Liver (tissue), 9 donors: ENCODE data around the gene BTBD7. TPM values are rescaled to one million over a fixed set of nuclear protein-coding genes. Genes with fewer than 3 reads are reported as not detected.

Source experiments
- DNase-seq: peaks from one replicate; pipeline ENCODE4 v3.0.0-alpha.2; 2017; ENCODE audit warnings: low spot score
- H3K27ac ChIP-seq, 2 donors: one replicate each; pipeline ENCODE4 v1.7.0; 2013; ENCODE audit warnings: inconsistent platforms in 2 of 2, low read length in 2 of 2, control low read depth in 1 of 2, low read depth in 1 of 2, mild to moderate bottlenecking in 1 of 2
- H3K27me3 ChIP-seq, 4 donors: one replicate each; pipeline versions ENCODE4 v1.6.1 to v1.7.0; 2013; ENCODE audit warnings: low read length in 3 of 4, inconsistent platforms in 1 of 4, mild to moderate bottlenecking in 1 of 4, moderate library complexity in 1 of 4; ENCODE audit not compliant: control insufficient read depth in 4 of 4, insufficient read depth in 4 of 4
- H3K36me3 ChIP-seq, 4 donors: one replicate each; pipeline versions ENCODE4 v1.6.1 to v1.7.0; 2013; ENCODE audit warnings: low read length in 3 of 4, mild to moderate bottlenecking in 3 of 4, low read depth in 1 of 4, moderate library complexity in 1 of 4; ENCODE audit not compliant: control insufficient read depth in 4 of 4, insufficient read depth in 3 of 4
- H3K4me1 ChIP-seq, 4 donors: one replicate each; pipeline versions ENCODE4 v1.6.1 to v1.7.0; 2013; ENCODE audit warnings: low read length in 3 of 4, mild to moderate bottlenecking in 3 of 4, moderate library complexity in 1 of 4; ENCODE audit not compliant: control insufficient read depth in 4 of 4, insufficient read depth in 4 of 4
- H3K4me3 ChIP-seq, 3 donors: one replicate each; pipeline versions ENCODE4 v1.6.1 to v1.7.0; 2013; ENCODE audit warnings: low read length in 3 of 3, control low read depth in 1 of 3, low read depth in 1 of 3, mild to moderate bottlenecking in 1 of 3
- H3K9ac ChIP-seq, 2 donors: one replicate each; pipeline ENCODE4 v1.7.0; 2013; ENCODE audit warnings: low read length in 2 of 2, mild to moderate bottlenecking in 2 of 2, moderate library complexity in 2 of 2, control low read depth in 1 of 2, low read depth in 1 of 2
- H3K9me3 ChIP-seq, 4 donors: one replicate each; pipeline versions ENCODE4 v1.6.1 to v1.7.0; 2013; ENCODE audit warnings: low read length in 3 of 4; ENCODE audit not compliant: control insufficient read depth in 4 of 4
- ATF3 ChIP-seq: IDR thresholded peaks from 2 replicates; pipeline ENCODE4 v1.6.1; 2016; ENCODE audit warnings: antibody characterized with exemption
- CTCF ChIP-seq: fragments of 150-350 bp; IDR thresholded peaks from 2 replicates; pipeline ENCODE4 v1.5.1; 2017; ENCODE audit warnings: improper control_type of control experiment, low read depth, low read length; ENCODE audit not compliant: missing input control
- FOXA1 ChIP-seq: IDR thresholded peaks from 2 replicates; pipeline ENCODE4 v1.6.1; 2016; ENCODE audit warnings: antibody characterized with exemption
- FOXA2 ChIP-seq: IDR thresholded peaks from 2 replicates; pipeline ENCODE4 v1.6.1; 2016; ENCODE audit warnings: antibody characterized with exemption
- GABPA ChIP-seq, 2 donors: IDR thresholded peaks in 1 of 2; conservative IDR thresholded peaks in 1 of 2; 2 replicates each; pipeline ENCODE4 v1.6.1; 2016; ENCODE audit warnings: antibody characterized with exemption in 2 of 2, mild to moderate bottlenecking in 1 of 2, moderate library complexity in 1 of 2
- JUND ChIP-seq, 2 donors: IDR thresholded peaks; 2 replicates each; pipeline ENCODE4 v1.6.1; 2016; ENCODE audit warnings: antibody characterized with exemption in 2 of 2
- MAX ChIP-seq: IDR thresholded peaks from 2 replicates; pipeline ENCODE4 v1.6.1; 2016; ENCODE audit warnings: antibody characterized with exemption
- NR2F2 ChIP-seq: IDR thresholded peaks from 2 replicates; pipeline ENCODE4 v1.6.1; 2016; ENCODE audit warnings: antibody characterized with exemption
- RAD21 ChIP-seq, 2 donors: IDR thresholded peaks; 2 replicates each; pipeline ENCODE4 v1.6.1; 2016; ENCODE audit warnings: antibody characterized with exemption in 2 of 2, mild to moderate bottlenecking in 2 of 2
- REST ChIP-seq: IDR thresholded peaks from 2 replicates; pipeline ENCODE4 v1.6.1; 2016; ENCODE audit warnings: antibody characterized with exemption, mild to moderate bottlenecking
- SP1 ChIP-seq: IDR thresholded peaks from 2 replicates; pipeline ENCODE4 v1.6.1; 2018; ENCODE audit warnings: antibody characterized with exemption, mild to moderate bottlenecking
- TAF1 ChIP-seq: conservative IDR thresholded peaks from 2 replicates; pipeline ENCODE4 v1.6.1; 2016; ENCODE audit warnings: antibody characterized with exemption, mild to moderate bottlenecking
- YY1 ChIP-seq: IDR thresholded peaks from 2 replicates; pipeline ENCODE4 v1.6.1; 2016; ENCODE audit warnings: antibody characterized with exemption, mild to moderate bottlenecking
- WGBS: extraction: QIAGEN DNeasy Blood & Tissue Kit; methylation state at CpG from one replicate; pipeline ENCODE4 v1.1.7; 2013; 5-methylcytosine and 5-hydroxymethylcytosine counted together
- polyA plus RNA-seq, 2 donors: library from polyadenylated mRNA; stranded (reverse) in 1 of 2; unstranded in 1 of 2; fragments of 200-250 nt in 1 of 2; fragments of >200 nt in 1 of 2; fragmentation: Nextera tagmentation in 1 of 2; extraction: Ambion mirVana in 1 of 2; gene quantifications; one replicate each; pipeline versions ENCODE4 v1.2.1 to v1.2.3, GENCODE V29; 2013 to 2015
- total RNA-seq, 2 donors: library from RNA; depleted of rRNA; stranded (reverse); fragments of >200 nt; gene quantifications; one replicate each; pipeline ENCODE4 v1.2.3, GENCODE V29; 2014
- donor health status: healthy.
- donor health status: healthy.
- donor health status: healthy.
- donor health status: healthy.
- donor health status: healthy.

BTBD7 gene
- total and polyA plus RNA-seq, 4 donors = 4.4 to 17.7 (median 10.2) TPM

GRCh38 chr14:93201155-93201704 lies 131.6 kb downstream of the BTBD7 start:
- Histone ChIP-seq H3K9ac (no peak overlapping the region), H3K9me3 (no peaks in the 10 kb centered on the region), H3K36me3 (no peaks in the 10 kb centered on the region), H3K27me3 (no peaks in the 10 kb centered on the region), H3K27ac (no peak overlapping the region), H3K4me1 (peaks cover 2 to 5% (median 4%) of the 10 kb centered on the region in 4 donors), H3K4me3 (no peak overlapping the region)
- no peak for TF ChIP-seq TAF1
- no peak for TF ChIP-seq MAX
- TF ChIP-seq REST = no peak
- no peak for TF ChIP-seq FOXA1
- TF ChIP-seq CTCF = no peak
- TF ChIP-seq SP1 = no peak
- TF ChIP-seq GABPA (IDR thresholded peaks at IDR 0.05 in 1 of 2, conservative IDR thresholded peaks at IDR 0.05 in 1 of 2) = no peak
- TF ChIP-seq YY1 = no peak
- no peak for TF ChIP-seq FOXA2
- TF ChIP-seq RAD21 (IDR thresholded peaks at IDR 0.05) = no peak
- TF ChIP-seq JUND (IDR thresholded peaks at IDR 0.05) = no peak
- TF ChIP-seq ATF3 = no peak
- DNase-seq = no peak
- 87% methylated on average over 7 of the region's 7 CpGs for WGBS

GRCh38 chr14:93200553-93200952 lies 132.3 kb downstream of the BTBD7 start:
- no peak overlapping the region for H3K9ac ChIP-seq
- DNase-seq = no peak
- no peak for TF ChIP-seq CTCF
- no peak for TF ChIP-seq REST
- no peak for TF ChIP-seq FOXA2
- TF ChIP-seq NR2F2 = no peak
- no peak for TF ChIP-seq MAX
- H3K4me3 ChIP-seq = no peak overlapping the region
- 85% methylated on average over 5 of the region's 5 CpGs for WGBS
- no peak overlapping the region for H3K27ac ChIP-seq
- H3K27me3 ChIP-seq = no peaks in the 10 kb centered on the region
- peaks cover 0 to 2% (median 0%) of the 10 kb centered on the region in 4 donors for H3K4me1 ChIP-seq
- H3K9me3 ChIP-seq = no peaks in the 10 kb centered on the region
- no peaks in the 10 kb centered on the region for H3K36me3 ChIP-seq
